CD4-positive, alpha-beta T cell treated with Interleukin-12 subunit alpha and Interleukin-12 subunit beta, for 1 hour (primary cell): Measurements from ENCODE around the gene BNIP3.

Experiments used
- DNase-seq: peaks from one replicate; pipeline ENCODE4 v3.0.0-alpha.2; 2020

The BNIP3 gene

DNA sequence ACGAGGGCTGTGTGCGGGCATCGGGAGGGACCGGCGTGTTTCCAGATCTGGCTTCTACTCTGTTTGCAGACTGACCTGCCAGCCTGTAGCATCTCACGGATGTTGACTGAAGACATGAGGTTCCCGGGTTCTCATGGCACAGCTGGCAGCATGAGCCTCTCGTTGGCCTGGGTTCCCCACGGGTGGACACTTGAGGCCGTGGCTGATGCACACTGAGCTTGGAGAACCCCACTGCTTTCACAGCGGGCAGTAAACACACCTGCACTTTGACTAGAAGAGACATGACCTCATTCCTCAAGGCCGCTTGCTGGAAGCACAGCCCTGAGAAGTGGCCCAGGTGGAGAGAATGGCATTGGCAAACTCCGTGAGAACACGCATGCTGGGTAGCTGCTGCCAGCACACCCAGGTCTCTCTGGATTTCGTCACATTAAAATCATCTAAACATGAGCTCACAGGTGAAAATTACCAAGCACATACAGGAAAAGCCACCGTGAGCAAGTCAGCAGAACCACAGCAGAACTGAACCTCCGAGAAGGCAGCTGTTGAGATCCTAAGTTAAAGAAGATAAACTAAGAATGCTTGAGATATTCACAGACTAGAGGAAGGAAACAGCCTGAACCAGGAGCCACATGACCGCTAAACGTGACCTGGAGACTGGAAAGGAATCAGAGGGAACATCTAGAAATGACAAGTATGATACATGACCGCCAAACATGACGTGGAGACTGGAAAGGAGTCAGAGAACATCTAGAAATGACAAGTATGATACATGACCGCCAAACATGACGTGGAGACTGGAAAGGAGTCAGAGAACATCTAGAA lies 32.5 kb downstream of the BNIP3 start:
- DNase-seq = no peak

DNA sequence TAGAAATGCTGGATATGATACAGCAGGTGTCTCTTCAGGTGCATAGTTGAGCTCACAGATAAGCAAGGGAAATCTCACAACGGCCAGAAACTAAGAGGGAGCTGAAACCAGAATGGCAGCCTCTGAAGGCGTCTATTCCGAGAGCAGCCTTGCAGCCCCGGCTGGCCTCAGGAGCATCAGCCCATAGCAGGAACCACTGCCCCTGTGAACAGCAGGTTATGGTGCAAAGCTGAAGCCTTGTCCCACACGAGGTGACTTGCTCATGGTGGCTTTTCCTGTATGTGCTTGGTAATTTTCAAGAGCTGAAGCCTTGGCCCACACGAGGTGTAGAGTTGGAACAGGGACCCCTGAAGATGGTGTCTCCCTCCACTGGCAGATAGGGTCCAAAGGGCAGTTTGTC lies 33.2 kb downstream of the BNIP3 start:
- no peak for DNase-seq

DNA sequence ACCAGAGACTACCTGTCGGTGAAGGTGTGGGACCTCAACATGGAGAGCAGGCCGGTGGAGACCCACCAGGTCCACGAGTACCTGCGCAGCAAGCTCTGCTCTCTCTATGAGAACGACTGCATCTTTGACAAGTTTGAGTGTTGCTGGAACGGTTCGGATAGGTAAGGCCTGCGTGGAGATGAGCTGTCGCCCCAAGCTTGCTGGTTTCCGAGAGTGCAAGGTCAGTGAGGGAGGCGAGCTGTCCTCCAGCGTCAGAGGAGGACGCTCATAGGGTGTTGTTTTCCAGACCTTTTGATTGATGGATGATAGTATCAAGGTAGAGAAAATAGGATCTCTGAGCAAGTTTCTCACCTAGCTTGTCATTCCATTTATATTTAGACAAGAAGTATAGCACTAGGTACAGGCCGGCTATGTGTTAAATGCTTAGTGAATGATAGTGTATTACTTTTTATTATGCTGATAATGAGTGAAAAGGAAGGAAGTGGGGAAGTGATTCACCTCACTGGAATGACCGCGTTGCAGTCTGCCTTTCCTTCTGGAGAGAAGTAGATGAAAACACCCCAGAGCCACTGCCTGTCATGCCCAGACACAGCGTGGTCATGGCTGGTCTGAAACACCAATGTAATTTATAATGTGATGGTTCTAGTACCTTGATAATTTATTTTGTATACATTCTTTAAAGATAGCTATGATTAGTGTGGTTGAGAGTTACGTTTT lies 33.9 kb downstream of the BNIP3 start:
- no peak for DNase-seq

DNA sequence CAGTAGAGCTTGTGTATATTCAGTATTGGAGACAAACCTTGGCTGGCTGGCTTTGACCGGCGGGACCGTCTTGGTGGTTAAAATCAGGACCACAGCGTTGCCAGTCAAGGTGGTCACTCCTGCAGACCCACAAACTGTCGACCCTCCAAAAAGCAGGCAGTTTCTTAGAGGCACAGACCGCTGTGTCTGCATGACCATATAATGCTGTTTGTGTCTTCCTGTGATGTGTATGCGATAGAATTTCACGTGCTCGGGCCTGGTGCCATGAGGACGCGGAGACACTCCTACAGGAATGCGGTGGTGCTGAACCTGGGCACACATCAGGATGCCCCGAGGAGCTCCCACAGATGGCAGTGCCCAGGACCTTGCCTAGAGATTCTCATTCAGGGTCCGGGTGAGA lies 34.8 kb downstream of the BNIP3 start:
- DNase-seq = no peak

DNA sequence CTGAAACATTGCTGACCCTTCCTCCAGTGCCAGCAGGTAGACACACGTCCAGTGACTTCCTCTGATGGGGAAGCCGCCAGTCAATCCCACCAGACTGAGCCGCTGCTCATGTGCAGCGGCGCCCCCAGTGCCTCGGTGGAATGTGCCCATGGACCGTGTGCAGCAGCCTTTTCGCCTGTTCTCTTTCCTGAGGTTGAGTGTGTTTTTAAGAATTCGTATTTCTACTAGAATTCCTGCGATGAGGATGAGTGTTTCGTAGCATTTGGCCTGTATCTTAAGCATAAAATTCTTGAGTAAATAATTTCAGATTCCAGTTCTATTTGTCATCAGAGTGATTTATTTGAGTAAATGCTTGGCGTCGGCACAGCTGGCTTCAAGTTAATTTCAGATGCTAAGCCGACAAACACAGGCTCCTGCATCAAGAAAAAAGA lies 35.4 kb downstream of the BNIP3 start:
- no peak for DNase-seq

DNA sequence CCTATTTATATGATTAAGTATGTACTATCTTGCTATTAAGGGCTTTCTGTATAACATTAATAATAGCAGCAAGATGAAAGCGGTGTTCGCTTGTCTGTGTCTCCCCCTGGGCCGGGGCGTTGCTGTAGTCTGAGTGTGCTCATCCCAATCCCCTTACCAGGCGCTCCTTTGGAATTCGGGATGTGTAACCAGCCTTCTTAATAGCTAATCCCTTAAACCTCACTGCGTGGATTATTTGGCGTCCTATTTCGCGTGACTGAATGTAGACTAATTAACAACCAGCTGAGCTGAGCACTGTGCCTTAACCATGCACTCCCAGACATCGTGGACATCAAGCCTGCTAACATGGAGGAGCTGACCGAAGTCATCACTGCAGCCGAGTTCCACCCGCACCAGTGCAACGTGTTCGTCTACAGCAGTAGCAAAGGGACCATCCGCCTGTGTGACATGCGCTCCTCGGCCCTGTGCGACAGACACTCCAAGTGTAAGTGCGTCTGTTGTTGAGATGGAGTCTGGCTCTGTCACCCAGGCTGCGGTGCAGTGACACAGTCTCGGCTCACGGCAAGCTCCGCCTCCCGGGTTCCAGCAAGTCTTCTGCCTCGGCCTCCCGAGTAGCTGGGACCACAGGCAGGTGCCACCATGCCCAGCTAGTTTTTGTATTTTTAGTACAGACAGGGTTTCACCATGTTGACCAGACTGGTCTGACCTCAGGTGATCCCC lies 36.6 kb downstream of the BNIP3 start:
- no peak for DNase-seq

DNA sequence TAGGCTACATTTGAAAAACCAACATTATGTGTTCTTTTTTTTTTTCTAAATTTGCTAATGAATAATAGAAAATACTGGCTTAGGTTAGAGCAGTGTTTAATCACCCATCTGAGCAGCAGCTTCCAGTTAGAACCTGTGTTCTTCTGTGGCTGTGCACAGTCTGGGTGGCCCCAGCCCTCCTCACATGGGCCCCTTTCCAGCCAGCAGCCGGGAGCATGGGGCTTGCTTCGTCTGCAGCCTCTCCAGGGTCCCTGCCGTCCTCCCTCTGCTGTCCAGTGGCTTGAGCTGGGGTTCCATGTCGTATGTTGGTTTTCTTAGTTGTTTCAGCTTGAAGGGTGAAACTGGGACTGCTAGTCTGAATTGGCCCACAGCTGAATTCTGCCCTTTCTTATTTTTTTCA lies 37.3 kb downstream of the BNIP3 start:
- no peak for DNase-seq

DNA sequence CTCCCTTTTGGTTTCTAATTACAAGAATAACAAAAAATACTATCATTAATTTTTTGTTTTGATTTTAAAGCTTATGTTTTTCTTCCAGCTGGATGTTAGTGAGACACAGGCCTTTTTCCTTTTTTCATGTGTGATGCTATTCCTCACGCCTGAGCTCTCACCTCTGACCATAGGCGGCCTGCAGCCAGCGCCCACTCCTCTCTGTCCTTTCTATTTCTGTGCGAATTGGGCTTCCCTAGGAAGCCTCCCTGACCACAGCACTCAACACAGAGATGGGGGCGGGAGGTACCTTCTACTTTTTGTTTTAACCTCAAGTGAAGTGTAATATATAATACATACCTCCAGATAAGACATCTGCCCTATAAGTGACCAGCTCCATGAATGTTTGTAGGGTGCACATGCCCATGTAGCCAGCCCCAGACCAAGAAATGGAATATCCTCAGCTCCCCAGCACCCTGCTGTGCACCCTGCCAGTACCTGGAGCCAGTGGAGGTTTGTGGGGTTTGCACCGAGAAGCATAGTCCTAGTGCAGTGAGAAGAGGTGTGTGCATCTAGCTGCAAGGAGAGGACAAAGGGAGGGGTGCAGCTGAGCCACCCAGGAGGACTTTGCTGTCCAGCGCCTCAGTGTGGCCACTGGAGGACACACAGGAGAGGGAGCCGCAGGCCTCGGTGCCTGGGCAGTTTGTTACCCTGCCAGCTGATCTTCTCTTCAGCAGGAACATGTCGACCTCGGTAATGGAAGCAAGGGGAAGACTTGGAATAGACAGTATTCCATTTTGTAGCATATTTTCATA lies 38.5 kb downstream of the BNIP3 start:
- peak; percentile 27 for DNase-seq

DNA sequence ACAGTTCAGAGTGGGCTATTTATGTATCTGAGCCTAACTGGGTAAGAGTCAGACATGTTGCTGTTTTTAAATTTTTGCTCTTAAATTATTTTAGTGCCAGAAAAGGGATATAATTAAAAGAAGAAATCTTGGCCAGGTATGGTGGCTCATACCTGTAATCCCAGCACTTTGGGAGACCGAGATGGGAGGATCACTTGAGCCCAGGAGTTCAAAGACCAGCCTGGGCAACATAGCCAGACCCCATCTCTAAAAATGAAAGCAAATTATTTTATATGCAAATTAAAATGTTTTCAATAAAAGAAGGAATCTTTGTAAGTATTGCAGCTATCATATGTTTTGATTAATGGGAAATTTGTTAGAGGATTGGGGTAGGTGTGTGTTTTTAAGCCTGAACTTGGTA lies 39.3 kb downstream of the BNIP3 start:
- no peak for DNase-seq

DNA sequence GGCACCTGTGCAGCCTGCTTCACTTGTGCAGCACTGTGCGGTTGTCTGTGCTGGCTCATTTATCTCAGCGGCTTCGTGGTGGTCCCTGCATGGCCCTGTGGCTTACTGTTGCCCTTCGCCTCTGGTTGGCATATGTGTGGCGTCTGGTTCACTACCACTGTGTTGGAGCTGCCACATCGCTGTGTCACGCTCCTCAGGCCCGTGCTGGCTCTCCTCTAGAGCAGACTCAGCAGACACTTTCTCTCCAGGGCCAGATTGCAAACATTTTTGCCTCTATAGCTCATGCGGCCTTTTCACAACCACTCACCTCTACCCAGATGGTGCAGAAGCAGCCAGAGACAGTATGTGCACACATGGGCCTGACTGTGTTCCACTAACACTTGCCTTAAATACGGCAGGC lies 43.0 kb downstream of the BNIP3 start:
- DNase-seq = no peak

DNA sequence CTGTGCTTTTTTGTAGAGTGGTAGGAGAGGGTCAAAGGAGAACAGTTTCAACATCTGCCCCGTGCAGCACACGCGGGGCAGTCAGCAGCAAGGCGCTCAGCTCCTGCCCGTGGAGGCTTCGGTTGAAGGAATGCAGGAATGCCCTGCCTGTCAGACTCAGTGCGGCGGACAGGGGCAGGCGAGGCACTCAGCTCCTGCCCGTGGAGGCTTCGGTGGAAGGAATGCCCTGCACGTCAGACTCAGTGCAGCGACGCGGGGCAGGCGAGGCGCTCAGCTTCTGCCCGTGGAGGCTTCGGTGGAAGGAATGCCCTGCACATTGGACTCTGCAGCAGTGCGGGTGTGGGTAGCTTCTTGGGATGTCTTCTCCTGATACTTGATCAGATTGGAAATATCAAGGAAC lies 43.9 kb downstream of the BNIP3 start:
- no peak for DNase-seq

DNA sequence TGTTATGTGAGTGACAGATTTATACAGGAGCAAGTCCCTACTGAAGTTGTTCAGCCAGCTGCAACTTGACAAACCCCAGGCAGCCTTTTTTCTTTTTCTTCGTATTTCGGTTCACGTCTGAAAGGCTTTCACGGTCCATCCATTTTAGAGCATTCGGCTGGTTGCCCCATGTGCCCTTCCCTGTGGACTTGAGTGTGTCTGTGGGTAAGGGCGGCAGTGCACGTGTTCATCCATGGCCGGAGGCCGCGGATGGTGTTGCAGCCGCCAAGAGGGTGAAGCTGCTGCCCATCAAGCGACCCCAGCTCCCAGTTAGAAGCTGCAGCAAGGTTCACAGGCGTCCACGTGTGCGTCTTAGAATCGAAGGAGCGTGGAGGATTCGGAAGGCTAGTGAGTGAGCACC lies 45.0 kb downstream of the BNIP3 start:
- DNase-seq = no peak

DNA sequence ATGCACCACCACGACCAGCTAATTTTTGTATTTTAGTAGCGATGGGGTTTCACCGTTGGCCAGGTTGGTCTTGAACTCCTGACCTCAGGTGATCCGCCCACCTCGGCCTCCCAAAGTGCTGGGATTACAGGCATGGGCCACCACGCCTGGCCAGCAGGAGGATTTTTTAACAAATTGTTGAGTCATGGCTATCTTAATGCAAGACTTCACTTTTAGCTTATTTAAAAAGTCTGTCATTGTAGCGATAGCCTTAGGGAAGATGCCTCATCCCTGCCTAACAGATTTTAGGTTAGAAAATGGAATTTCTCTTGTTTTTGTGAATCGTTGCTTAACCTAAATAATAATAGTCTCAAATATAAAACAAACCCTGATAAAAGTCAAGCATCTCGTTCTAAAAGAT lies 45.4 kb downstream of the BNIP3 start:
- no peak for DNase-seq

DNA sequence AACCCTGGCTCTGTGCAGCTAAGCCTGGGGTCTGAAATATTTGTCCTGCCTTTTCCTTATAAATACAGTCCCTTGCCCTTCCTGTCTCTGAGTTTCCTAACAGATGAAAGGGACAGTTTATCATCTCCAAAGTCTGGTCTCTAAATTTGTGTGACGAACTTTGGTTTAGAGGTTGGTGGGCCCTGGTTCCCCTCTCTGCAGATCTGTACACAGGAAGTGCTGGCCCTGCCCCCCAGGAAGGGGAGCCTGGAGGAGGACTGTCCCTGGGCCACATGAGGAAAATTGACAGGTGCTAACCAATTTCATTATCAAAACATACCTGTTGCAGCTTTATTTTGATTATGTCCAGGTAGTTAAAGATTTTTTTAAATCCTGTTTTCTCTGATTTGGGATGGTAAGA lies 46.5 kb downstream of the BNIP3 start:
- no peak for DNase-seq

DNA sequence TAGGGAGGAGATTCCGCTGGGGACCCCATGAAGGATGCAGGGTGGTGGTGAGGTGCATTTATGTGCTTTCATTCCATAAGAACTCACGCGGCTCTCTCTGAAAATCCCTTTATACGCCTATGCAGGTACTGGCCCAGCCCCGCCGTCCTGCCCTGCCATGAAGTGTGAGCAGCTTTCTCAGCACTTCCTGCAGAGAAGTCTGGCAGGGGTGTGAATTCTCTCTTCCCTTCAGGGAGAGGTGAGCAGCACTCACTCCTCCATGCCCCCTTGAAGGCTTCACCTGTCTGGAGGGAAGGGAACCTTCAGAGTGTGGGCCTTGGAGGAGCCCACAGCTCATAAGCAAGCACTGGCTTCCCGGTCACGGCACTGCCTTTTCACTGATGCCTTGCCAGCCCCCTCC lies 47.0 kb downstream of the BNIP3 start:
- no peak for DNase-seq

DNA sequence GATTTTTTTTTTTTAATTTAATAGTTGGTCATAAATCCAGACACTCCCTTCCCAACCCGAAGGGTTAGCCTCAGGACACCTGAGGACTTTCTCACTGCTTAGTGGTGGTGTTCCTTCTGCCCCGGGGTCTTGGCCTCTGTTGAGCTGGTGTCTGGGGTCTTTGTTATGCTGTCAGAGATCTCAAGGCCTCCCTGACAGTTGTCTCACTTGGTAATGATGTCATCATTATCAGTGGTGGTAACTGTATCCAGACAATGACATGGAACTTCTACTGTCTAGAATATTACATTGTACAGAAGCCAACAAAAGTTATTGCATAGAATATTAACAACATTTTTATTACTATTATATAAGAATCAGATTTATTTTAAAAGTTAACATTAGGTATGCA lies 48.0 kb downstream of the BNIP3 start:
- DNase-seq = no peak

DNA sequence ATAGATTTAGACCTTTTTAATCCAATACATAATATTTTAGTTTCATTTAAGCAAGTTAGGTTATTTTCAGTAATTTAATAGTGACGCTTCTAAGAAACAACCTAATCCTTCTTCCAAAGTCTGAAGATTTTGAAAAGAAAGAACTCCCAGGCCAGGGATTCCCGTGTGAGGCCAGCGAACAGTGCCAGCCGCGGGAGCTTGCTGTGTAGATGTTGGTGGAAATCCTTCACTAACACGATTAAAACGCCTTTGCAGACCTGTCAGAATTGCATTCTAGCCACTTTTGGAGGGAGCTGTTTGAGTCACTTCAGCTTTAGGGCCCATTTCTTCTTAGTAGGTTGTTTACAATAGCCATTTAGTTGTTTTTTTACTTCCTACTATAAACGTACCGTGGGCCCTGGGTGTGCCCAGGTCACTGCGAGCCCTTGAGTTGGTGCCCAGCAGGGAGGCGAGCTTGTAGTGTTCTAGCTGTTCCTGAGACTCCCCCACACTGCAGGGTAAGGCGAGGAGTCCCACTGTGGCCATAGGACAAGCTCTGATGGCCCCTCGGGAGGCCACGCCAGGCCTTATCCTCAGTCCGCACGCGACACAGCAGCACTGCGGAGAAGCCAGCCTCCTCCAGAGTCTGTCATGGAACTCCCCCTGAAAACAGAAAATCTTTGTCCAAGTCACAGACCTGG lies 48.6 kb downstream of the BNIP3 start:
- DNase-seq = no peak

DNA sequence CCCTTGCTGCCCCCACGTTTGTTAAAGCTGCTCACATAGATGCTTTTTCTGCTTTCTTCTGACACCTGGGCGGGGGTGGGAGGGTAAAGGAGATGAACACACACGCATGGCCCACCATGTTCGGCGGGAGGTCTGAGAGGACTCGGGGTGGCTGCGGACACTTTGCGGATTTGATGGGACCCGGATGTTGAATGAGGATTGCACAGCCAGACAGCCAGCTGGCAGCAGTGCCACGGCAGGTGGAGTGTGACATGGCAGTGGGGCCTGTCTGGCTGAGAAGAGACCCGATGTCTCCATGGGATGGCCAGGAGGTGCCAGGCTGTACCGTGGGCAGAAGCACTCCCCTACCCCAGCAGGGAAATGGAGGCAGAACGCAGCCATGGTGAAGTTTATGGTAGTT lies 49.7 kb downstream of the BNIP3 start:
- DNase-seq = no peak

DNA sequence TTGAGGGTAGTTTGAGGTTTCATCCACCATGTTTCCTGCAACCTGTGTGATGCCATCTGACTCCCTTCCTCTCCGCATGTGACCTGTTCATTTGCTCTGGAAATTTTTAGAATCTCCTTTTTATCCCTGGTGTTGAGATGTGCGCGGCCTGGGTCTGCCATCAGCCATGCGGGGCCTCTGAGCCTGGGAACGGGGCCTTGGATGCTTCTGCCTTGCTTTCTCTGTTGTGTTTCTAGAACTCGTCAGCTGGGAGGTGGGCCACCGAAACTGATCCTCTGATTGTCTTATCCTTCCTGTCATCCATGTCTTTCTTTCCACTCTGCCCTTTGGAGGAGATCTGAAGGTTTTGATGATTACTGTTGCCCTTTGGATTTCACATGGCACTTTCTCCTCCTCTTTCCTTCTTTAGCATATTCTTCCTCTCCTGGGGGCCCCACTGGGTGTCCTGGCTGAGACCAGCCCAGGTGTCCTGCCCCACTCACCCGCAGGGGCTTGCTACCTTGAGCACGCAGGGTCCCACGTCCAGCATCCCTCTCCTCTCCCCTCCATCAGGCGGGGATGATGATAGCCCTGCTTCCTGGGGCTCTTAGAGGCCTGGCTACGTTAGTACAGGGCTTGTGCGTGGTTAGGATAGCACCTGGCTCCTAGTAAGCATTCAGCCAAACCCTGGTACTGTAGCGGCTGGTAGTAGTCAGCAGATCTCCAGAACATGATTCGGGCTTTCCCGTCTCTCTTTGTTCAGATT lies 51.0 kb downstream of the BNIP3 start:
- DNase-seq = no peak

DNA sequence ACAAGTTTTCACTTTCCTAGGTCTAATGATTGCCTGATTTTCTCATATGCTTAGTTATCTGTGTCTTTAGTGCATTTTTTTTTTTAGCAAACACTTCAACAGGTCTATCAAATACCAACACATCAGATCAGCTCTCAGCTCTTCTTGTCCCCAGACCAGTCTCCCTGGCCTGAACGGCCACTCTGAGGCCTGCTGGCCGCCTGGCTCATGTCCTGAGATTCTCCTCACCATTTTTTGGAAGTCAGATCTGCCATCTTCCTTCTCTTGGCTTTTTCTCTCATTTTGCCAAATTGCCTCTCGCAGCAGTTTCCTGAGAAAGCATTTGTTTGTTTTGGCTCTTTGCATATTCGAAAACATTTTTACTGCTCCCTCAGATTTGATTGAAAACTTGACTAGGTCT lies 51.6 kb downstream of the BNIP3 start:
- DNase-seq = no peak

DNA sequence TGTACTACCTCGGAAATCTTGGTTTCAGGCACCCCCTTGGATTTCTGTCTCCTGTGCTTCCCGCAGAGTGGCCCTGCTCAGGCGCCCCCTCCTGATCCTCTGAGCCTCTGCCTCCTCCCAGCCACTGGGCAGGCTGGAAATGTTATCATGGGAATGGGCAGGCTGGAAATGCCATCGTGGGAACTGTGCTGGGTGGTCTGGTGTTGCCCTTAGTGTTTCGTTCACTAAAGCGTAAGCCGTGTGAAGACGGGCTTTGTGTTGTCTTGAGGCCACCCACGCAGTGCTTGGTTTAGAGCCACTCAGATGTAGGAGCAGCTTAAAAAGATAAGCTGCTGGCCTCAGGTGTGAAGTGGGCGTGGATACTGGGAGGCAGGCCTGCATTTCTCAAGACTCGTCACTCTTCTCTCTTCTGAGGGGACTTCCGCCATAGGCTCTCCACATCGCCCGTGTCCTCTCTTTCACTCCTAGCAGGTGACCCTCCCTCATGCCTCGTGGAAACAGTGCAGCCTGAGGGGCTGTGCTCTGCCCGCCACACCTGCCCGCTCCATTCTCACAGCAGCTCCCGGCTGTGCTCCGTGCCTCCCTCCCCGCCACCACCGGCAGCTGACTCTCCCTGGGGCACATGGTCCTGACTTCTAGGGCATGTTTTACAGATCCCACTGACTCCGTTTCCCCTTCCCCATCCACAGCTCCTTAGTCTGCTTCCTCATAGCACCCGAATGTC lies 52.4 kb downstream of the BNIP3 start:
- DNase-seq = no peak
